Measurements from ENCODE around the gene IL1RAPL2. TPM values are rescaled to one million over a fixed set of nuclear protein-coding genes. Genes with fewer than 3 reads are reported as not detected.
"Not testable (repeated sequence)": the region's sequence is repeated elsewhere in the genome, so short reads cannot be mapped to it uniquely, and the experiment has no call there.

Gene IL1RAPL2
- 1 to 10 TPM in 1 of 4 donors, under 1 TPM in 3; 0.50 to 1.3 (median 0.67) TPM for total RNA-seq

GRCh38 chrX:104565791-104566680 is at the start of gene IL1RAPL2:
TSS of gene IL1RAPL2 (plus strand) at chrX:104566199.
- TF ChIP-seq CTCF (IDR thresholded peaks at IDR 0.05) = peak in 1 of 3 experiments; percentile 24
- TF ChIP-seq POLR2AphosphoS5 (IDR thresholded peaks at IDR 0.05) = no peak
- no peak for TF ChIP-seq POLR2A (IDR thresholded peaks at IDR 0.05; ENCODE audit: low read depth)
- H3K27me3 ChIP-seq = peaks cover 0 to 44% (median 12%) of the 10 kb centered on the region in 4 donors
- H3K4me3 ChIP-seq = peak within 1 kb of the TSS; percentile 24 to 38 (median 34)

GRCh38 chrX:104522386-104522785 is 43.6 kb upstream of the IL1RAPL2 start:
- Histone ChIP-seq H3K36me3 (no peaks in the 10 kb centered on the region), H3K4me3 (no peak overlapping the region), H3K4me1 (no peaks in the 10 kb centered on the region), H3K27me3 (peaks cover 0 to 9% (median 0%) of the 10 kb centered on the region in 4 donors), H3K27ac (replicated peaks in 1 of 4) (no peak overlapping the region), H3K9me3 (no peaks in the 10 kb centered on the region)
- TF ChIP-seq EP300 (IDR thresholded peaks at IDR 0.05) (no peak), CTCF (IDR thresholded peaks at IDR 0.05) (no peak), POLR2A (IDR thresholded peaks at IDR 0.05; ENCODE audit: low read depth) (no peak), POLR2AphosphoS5 (IDR thresholded peaks at IDR 0.05) (no peak)
- 27% methylated on average over 2 of the region's 2 CpGs for WGBS
- DNase-seq (ENCODE audit: extremely low spot score) = no peak
- intact Hi-C loops (cut with DNase I) = no loop called here

More at GRCh38 chrX:104565791-104566680, at the start of gene IL1RAPL2:
- WGBS = 21% methylated on average over 39 of the region's 48 CpGs
- intact Hi-C loops (cut with DNase I) = no loop called here
- no peaks in the 10 kb centered on the region for H3K36me3 ChIP-seq
- peaks cover 0 to 22% (median 0%) of the 10 kb centered on the region in 4 donors for H3K4me1 ChIP-seq
- no peak for DNase-seq (ENCODE audit: extremely low spot score)
- no peaks in the 10 kb centered on the region for H3K9me3 ChIP-seq
- no peak within 1 kb of the TSS for H3K27ac ChIP-seq (replicated peaks in 1 of 4)

GRCh38 chrX:104523858-104524257 is 42.1 kb upstream of the IL1RAPL2 start:
- intact Hi-C loops (cut with DNase I) = no loop called here
- no peaks in the 10 kb centered on the region for H3K9me3 ChIP-seq
- WGBS = 53% methylated on average over 2 of the region's 2 CpGs
- TF ChIP-seq POLR2AphosphoS5 (IDR thresholded peaks at IDR 0.05) (no peak), EP300 (IDR thresholded peaks at IDR 0.05) (no peak), POLR2A (IDR thresholded peaks at IDR 0.05; ENCODE audit: low read depth) (no peak), CTCF (IDR thresholded peaks at IDR 0.05) (no peak)
- H3K4me3 ChIP-seq = no peak overlapping the region
- H3K27ac ChIP-seq (replicated peaks in 1 of 4) = no peak overlapping the region
- DNase-seq (ENCODE audit: extremely low spot score) = no peak
- H3K36me3 ChIP-seq = no peaks in the 10 kb centered on the region
- no peaks in the 10 kb centered on the region for H3K4me1 ChIP-seq
- peaks cover 0 to 9% (median 0%) of the 10 kb centered on the region in 4 donors for H3K27me3 ChIP-seq

- Histone ChIP-seq H3K4me3 (no peak overlapping the region), H3K36me3 (no peaks in the 10 kb centered on the region), H3K9me3 (peaks cover 0 to 7% (median 0%) of the 10 kb centered on the region in 4 donors), H3K27me3 (no peaks in the 10 kb centered on the region), H3K4me1 (no peaks in the 10 kb centered on the region), H3K27ac (replicated peaks in 1 of 4) (no peak overlapping the region)
- WGBS = 69% methylated on average over 2 of the region's 2 CpGs
- DNase-seq (ENCODE audit: extremely low spot score) = no peak
- intact Hi-C loops (cut with DNase I) = no loop called here
- TF ChIP-seq POLR2AphosphoS5 (IDR thresholded peaks at IDR 0.05) (no peak), EP300 (IDR thresholded peaks at IDR 0.05) (no peak), CTCF (IDR thresholded peaks at IDR 0.05) (no peak), POLR2A (IDR thresholded peaks at IDR 0.05; ENCODE audit: low read depth) (no peak)
These were observed 26.9 kb upstream of the IL1RAPL2 start for GRCh38 chrX:104539081-104539480.

- intact Hi-C loops (cut with DNase I); H3K4me3 ChIP-seq; H3K27me3 ChIP-seq; H3K9me3 ChIP-seq; H3K4me1 ChIP-seq; DNase-seq (ENCODE audit: extremely low spot score); H3K36me3 ChIP-seq; H3K27ac ChIP-seq (replicated peaks in 1 of 4): not testable (repeated sequence)
- WGBS = 47% methylated on average over 2 of the region's 2 CpGs
These were observed 23.6 kb upstream of the IL1RAPL2 start for GRCh38 chrX:104542447-104542846.

All from esophagus muscularis mucosa (tissue), 4 donors.